Head of caudate nucleus (tissue), 42 donors: ENCODE measurements around the gene FAM20C.
A peak's percentile ranks its signal among the peaks of the same experiment; 100 is the strongest.
"Not testable (repeated sequence)": the region's sequence is repeated elsewhere in the genome, so short reads cannot be mapped to it uniquely, and the experiment has no call there.

ENCODE experiments used
- DNase-seq, 42 donors: peaks; one replicate each; pipeline versions ENCODE4 v3.0.0 to v3.0.0-alpha.2; 2020 to 2021; ENCODE audit warnings: mixed read lengths in 7 of 42
- intact Hi-C: fragments of 100-400 bp; cut with DNase I; formaldehyde crosslinking; loops from one replicate; pipeline ENCODE4 v1.15.0; 2022

FAM20C gene

DNA sequence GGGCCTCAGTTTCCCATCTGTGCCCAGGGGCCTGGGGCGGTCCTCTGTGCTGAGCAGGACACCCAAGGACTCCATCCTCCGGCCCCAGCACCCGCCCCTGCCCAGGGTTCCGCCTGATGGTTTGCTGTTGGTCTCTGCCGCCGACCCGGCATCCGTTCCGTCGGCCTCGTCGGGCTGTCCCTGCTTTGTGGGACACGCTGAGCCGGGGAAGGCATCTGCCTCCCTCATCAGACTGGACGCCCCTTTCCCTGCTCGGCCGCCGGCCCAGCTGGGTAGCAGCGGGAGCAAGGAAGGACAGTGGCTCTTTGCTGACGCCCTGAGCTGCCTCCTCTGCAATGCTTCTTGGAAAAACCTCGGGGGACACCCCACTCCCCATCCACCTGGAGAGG lies 39.5 kb downstream of the FAM20C start:
- intact Hi-C loops: no loop called here
- no peak for DNase-seq

DNA sequence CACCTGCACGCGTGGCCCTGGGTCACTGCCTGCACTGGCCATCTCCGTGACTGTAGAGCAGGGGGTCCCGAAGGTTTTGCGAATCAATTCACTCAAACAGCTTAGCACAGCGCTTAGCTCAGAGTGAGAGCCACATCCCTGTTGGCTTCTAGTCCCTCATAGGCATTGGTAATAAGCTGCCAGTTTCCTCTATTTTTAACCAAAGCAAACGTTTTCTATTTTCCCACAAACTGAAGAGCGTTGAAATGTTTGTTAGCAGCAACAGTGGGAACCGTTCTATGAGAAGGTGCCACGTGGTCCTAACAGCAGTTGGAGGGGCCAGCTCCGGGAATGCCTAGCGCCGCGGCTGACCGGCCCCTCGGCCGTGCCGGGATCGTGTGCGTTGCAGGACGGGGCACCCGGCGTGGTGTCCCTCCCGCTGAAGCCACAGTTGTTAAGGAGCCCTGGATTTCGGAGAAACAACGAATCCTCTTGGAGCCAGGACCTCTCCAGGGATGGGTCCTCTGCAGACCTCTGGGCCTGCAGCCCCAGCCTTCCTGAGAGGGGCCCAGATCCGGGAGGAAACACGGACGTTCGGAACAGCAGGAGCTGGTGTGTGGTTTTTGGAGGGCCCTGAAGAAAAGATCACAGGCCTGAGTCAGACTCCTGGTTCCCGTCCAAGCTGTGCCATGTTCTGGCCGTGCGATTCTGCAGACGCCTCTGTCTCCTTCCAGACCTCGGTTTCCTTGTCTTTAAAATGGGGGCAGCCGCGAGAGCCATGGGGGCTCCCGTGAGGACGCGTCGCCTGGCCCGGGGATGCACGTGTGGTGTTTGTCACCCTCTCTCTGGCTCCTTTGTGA lies 40.3 kb downstream of the FAM20C start:
- no peak for DNase-seq

DNA sequence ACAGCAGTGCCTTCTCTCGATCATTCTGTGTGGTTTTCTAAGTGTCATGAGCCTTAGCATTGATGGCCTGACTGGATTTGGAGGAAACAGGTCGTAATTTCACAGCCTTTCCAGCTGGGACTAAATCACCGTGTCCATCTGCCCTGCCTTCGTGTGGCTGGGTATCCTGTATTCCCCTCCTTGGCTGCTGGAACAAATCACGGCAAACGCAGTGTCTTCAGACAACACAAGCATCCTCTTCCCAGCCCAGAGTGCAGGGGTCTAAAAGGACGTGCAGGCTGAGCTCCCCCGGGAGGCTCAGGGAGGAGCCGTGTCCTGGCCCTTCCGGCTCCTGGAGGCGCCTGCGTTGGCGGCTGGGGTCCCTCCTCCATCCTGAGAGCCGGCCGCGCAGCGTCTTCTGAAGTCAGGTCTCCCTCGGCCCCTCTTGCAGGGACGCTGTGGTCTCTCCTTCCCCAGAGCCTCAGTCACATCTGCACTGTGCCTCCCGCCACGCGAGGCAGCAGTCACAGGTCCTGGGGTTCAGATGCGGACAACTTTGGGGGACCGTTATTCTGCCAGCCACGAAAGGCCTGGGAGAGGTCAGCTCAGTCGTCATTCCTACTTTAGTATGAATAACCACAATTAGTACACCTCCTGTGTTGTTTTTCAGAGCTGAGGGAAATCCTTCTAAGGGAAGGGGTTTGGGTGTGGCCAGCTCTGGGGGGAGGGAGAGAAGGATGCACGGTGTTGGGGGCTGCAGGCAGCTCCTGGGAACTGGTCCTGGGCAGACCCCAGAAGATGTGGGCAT lies 41.1 kb downstream of the FAM20C start:
- intact Hi-C loops: no loop called here
- DNase-seq: no peak

More for the DNA sequence above, 40.3 kb downstream of the FAM20C start:
- intact Hi-C loops: no loop called here

DNA sequence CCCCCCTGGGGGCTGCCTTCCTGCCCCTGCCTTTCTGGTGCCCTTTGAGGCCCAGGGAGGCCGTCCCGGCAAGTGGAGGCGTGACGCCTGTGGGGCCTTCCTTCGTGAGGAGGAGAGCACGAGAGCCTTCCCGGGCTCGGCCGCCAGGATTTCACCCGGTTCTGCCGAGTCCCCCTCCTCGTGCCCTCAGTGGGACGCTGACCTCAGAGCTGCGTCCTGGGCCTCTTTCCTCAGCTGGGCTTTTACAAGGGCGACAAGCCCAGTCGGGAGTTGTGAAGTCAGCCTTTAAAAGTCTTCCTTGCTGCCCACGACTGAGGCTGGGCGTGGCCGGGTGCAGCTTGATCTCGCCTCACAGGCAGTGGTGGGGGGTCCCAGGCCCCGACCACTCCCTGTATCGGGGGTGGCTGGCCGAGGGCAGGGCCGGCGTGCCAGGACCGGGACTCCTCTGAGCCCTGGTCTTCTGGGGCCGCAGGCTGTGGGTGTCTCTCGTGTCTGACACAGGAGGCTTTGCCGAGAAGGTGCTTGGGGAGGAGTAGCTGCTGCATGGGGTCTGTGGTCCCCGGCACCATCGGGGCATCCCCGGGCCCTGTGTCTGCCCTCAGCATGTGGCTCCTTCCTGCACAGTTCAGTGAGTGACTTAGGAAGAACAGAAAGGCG lies 41.8 kb downstream of the FAM20C start:
- DNase-seq: no peak
- intact Hi-C loops: no loop called here

DNA sequence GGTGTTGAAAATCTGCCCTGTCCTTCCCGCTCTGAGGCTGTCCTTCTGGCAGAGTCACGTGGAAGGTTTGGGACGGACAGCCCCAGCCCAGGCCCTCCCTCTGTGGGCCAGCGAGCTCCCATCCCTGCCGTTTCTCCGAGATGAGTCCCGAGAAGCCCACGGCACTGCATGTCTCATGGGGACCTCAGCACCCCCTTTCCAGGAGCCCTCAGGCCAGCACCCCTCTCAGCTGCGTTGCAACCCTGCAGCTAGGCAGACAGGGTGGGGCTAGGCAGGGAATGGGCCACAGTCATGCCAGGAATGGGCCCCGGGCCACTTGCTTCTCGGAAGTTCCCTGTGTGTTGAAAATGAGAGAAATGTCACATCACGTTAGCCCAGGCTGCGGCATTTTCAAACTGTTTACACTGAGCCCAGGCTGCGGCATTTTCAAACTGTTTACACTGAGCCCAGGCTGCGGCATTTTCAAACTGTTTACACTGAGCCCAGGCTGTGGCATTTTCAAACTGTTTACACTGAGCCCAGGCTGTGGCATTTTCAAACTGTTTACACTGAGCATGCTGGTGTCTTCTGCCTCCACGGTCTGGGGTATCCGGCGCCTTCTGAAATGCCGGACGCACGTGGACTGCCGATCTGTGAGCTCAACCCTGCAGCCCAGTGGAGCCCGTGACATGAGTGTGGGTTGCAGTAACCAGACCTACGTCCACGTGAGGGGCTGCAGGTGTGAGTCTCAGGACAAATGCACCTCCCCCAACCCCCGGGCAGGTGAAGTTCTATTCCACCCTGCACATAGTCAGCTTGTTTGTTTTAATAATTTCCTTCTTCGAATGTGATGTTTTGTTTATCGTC lies 42.6 kb downstream of the FAM20C start:
- intact Hi-C loops: no loop called here

DNA sequence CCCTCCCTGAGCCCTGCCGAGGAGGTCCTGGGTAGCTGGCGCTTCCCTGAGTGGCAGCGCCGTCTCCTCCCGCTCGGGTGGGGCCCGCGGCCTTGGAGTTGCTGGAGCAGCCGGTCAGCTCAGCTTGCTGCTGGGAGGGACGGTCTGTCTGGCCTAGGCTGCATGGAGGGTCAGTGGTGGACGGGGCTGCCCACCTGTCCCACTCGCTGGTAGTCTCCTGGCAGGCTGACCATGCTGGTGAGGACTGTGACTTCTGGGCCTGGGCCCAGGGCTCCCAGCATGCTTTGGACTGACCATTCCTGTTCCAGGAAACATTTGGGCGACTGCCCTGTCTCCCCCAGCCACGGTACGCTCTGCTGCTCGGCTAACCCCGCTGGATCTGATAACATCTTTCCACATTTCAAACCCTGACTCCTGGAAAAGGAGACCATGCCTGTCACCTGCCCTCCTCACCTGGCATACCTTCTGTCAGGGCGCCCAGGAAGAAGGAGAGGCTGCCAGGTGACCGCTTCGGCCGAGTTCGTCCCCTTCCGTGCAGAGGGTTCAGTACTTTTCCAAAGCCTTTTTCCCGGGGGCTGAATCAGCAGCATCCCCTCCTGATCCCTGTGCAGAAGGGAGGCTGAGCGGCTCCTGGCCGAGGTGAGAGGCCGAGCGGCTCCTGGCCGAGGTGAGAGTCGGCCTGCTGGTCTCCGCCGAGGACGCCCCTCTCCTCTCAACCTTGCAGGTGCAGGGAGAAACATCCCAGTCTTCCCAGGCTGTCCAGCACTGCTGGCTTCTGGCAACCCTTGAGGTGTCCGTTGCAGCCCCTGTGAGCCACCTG lies 43.4 kb downstream of the FAM20C start:
- DNase-seq: peak in 17 of 42 donors; percentile 20 to 66 (median 53)
- intact Hi-C loops: no loop called here

More for the DNA sequence above, 42.6 kb downstream of the FAM20C start:
- peak in 9 of 42 donors; percentile 36 to 72 (median 43) for DNase-seq

DNA sequence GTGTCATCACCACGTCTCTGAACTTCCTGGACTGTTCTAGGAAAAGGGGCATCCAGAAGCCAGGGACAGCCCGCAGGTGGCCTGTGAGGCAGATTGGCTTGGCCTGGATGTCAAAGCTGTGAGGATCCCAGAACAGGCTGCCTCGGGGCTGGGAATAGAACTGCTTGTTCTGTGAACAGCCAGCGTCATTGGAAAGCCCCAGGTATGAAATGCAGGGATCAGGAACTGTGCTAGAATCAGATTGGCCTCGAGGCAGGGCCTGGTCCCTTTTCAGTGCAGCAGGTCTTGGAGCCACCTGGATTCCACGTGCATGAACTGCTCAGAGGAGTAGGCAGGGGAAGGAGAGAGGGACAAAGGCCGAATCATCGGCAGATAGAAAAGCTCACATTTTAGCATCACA lies 44.6 kb downstream of the FAM20C start:
- intact Hi-C loops: no loop called here
- no peak for DNase-seq

DNA sequence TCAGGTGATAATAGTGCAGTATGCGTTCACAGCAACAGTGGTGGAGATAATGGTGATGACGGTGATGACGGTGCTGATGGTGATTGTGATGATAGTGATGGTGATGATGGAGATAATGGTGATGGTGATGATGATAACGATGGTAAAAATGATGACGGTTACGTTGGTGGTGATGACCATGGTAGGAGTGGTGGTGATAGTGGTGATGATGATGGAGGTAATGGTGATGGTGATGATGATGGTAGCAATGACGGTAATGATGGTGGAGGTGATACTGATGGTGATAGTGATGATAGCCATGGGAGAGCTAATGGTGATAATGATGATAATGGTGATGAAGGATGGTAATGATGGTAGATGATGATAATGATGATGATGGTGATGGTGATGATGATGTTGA lies 45.0 kb downstream of the FAM20C start:
- DNase-seq: no peak
- intact Hi-C loops: no loop called here

DNA sequence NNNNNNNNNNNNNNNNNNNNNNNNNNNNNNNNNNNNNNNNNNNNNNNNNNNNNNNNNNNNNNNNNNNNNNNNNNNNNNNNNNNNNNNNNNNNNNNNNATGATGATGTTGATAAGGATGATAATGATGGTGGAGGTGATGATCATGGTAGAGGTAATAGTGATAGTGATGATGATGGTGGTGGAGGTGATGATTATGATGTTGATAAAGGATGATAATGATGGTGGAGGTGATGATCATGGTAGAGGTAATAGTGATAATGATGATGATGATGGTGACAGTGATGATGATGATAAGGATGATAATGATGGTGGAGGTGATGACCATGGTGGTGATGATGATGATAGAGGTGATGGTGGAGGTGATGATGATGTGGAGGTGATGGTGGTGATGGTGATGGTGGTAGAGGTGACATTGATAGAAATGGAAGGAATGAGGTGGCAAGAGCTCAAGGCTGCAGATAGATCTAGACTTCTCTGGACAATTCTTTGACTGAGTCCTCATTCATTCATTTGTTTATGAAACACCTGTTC lies 47.8 kb downstream of the FAM20C start:
- intact Hi-C loops: no loop called here
- DNase-seq: no peak

DNA sequence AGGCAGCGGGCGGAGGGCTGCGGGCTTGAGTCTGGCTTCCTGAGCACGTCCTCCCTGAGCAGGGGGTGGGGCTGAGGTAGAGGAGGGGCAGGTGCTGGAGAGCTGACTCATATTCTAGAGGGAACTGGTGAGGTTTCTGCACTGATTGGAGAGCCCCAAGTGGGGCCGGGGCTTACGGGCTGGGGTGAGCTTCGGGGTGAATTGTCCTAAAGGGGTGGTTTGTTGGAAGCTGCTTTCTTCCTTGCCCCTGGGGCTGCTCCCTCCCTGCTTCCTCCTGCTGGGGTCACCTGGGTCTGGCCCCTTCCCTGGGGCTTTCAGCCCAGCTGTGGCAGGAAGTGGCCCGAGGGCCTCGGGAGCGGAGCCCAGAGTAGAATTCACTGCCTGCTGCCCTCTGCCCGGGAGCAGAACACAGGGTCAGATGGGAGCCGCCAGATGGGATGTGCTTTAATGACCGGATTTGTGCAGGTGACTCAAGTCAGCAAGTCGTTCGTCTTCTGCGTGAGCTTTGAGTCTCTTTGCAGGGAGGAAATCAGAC lies 48.6 kb downstream of the FAM20C start:
- no peak for DNase-seq
- intact Hi-C loops: no loop called here

DNA sequence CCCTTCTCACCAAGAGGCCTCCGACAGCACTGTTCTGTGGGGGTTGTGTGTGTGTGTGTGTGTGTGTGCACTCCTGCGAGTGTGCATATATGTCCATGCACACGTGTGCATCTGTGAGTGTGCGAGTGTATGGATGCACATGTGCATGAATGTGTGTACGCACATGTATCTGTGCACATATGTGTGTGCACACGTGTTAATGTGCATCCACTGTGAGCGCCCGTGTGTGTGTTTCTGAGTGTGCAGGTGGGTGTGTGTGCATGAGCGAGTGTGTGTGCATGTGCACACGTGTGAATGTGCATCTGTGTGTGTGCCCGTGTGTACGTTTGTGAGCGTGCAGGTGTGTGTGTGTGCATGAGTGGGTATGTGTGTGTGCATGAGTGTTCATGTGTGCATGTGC lies 49.1 kb downstream of the FAM20C start:
- intact Hi-C loops: no loop called here

DNA sequence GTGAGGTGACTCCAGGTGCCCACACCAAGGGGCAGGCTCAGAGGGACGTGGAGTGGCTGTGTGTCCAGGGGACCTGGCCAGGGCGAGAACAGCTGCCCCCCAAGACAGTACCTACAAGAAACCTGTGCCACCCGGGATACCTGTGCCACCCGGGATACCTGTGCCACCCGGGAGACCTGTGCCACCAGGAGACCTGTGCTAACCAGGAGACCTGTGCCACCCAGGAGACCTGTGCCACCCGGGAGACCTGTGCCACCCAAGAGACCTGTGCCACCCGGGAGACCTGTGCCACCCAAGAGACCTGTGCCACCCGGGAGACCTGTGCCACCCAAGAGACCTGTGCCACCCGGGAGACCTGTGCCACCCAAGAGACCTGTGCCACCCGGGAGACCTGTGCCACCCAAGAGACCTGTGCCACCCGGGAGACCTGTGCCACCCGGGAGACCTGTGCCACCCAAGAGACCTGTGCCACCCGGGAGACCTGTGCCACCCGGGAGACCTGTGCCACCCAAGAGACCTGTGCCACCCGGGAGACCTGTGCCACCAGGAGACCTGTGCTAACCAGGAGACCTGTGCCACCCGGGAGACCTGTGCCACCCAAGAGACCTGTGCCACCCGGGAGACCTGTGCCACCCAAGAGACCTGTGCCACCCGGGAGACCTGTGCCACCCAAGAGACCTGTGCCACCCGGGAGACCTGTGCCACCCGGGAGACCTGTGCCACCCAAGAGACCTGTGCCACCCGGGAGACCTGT lies 50.6 kb downstream of the FAM20C start:
- DNase-seq, intact Hi-C loops: not testable (repeated sequence)

More for the DNA sequence above, 49.1 kb downstream of the FAM20C start:
- DNase-seq: no peak

DNA sequence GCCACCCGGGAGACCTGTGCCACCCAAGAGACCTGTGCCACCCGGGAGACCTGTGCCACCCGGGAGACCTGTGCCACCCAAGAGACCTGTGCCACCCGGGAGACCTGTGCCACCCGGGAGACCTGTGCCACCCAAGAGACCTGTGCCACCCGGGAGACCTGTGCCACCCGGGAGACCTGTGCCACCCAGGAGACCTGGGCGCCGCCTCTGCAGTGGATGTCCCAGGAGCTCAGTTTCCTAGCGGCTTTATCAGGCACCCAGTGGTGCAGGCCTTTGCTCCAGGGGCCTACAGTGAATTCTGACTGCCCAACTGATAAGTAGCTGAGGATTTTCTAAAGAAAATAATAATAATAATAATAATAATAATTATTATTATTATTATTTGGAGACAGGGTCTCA lies 51.2 kb downstream of the FAM20C start:
- DNase-seq, intact Hi-C loops: not testable (repeated sequence)

DNA sequence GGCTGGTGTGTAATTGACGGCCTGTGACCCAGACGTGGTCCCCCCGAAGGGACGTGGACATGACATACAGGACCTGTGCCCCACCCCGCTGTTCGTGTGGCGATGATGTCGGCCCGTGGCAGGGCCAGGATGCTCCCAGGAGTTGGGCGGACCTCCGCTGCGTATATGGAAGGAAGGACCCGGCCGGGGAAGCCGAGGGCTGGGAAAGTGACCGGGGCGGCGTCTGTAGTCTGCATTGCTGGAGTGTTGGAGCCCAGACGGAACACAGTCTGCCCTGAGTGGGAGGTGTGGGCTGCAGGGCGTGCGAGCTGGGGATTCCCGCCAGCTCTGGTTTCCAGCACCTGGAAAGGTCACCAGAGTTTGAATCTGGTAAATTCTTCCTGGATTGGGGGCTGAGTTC lies 52.6 kb downstream of the FAM20C start:
- intact Hi-C loops: no loop called here
- DNase-seq: no peak

DNA sequence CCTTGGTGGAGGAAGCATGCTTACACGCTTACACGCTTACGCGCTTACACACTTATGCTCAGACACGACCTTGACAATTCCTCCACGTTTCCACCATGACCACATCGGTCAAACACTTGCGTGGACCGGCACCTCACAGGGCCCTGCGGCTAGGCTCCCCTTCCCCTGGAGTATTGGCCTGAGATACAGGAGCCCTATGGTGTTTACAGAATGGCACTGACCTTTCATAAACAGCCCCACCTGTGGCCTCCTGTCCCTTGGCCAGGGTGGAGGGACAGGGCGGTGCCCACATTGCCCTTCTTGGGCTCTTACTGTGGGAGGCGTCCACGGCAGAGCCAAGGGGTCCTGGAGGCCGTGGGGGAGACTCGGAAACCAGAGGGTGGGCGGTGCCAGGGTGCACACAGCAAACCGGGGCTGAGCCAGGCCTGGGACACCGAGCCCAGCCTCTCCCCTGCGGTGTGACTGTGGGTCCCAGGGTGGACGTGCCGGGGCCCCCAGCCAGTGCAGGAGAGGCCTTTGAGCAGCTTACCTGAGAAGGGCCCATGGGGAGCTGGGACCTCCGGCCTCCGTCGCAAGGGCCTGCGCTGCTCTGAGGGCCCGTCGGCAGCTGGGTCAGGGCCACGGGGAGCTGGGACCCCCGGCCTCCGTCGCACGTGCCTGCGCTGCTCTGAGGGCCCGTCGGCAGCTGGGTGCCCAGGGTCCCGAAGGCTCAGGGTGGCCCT lies 53.4 kb downstream of the FAM20C start:
- intact Hi-C loops: no loop called here
- DNase-seq: no peak

DNA sequence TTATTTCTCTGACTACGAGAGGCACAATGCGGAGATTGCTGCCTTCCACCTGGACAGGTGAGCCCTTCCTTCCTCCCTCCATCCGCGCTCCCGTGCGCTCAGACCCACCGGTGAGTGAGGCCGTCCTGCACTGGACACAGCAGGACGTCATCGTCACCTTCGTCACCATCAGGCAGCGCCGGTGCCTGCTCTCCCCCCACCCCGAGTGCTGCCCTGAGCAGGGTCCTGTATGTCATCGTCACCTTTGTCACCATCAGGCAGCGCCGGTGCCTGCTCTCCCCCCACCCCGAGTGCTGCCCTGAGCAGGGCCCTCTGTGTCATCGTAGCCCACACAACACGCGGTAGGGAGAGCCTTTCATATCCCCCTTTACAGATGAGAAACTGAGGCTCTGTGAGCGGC lies 54.1 kb downstream of the FAM20C start:
- intact Hi-C loops: no loop called here
- DNase-seq: no peak
